IgD-negative memory B cell (primary cell): ENCODE data around the gene UNC13A. TPM values are rescaled to one million over a fixed set of nuclear protein-coding genes. Genes with fewer than 3 reads are reported as not detected.

Source experiments
- H3K27ac Mint-ChIP-seq, 3 donors: one replicate each; pipeline ENCODE4 v1.8.0; 2020 to 2022; ENCODE audit warnings: mild to moderate bottlenecking in 3 of 3, mixed read lengths in 3 of 3, moderate library complexity in 1 of 3
- H3K27me3 Mint-ChIP-seq: one replicate; pipeline ENCODE4 v1.8.0; 2021; ENCODE audit warnings: mixed read lengths
- H3K36me3 Mint-ChIP-seq: one replicate; pipeline ENCODE4 v1.8.0; 2020; ENCODE audit warnings: mild to moderate bottlenecking, mixed read lengths
- H3K4me1 Mint-ChIP-seq, 3 donors: one replicate each; pipeline ENCODE4 v1.8.0; 2020 to 2022; ENCODE audit warnings: mixed read lengths in 3 of 3, mild to moderate bottlenecking in 1 of 3
- H3K4me3 Mint-ChIP-seq, 4 donors: one replicate each; pipeline ENCODE4 v1.8.0; 2020 to 2022; ENCODE audit warnings: mild to moderate bottlenecking in 4 of 4, mixed read lengths in 4 of 4, moderate library complexity in 3 of 4
- H3K9me3 Mint-ChIP-seq, 3 donors: one replicate each; pipeline ENCODE4 v1.8.0; 2020 to 2021; ENCODE audit warnings: mixed read lengths in 3 of 3, mild to moderate bottlenecking in 1 of 3
- polyA plus RNA-seq: library from polyadenylated mRNA; unstranded; fragments of 300-500 nt; fragmentation: Illumina TruSeq; gene quantifications from one replicate; pipeline ENCODE4 v1.2.3, GENCODE V29; 2021

UNC13A gene
- not detected for polyA plus RNA-seq

- peaks cover 60% of the 10 kb centered on the region for H3K27me3 Mint-ChIP-seq
- peak within 1 kb of the TSS in 1 of 3 donors; percentile 89 for H3K27ac Mint-ChIP-seq
- peak within 1 kb of the TSS in 3 of 4 donors; percentile 17 to 71 (median 47) for H3K4me3 Mint-ChIP-seq
- H3K9me3 Mint-ChIP-seq: peaks cover 0 to 7% (median 0%) of the 10 kb centered on the region in 3 donors
- no peaks in the 10 kb centered on the region for H3K36me3 Mint-ChIP-seq
- H3K4me1 Mint-ChIP-seq: peaks cover 0 to 7% (median 6%) of the 10 kb centered on the region in 3 donors
Observed at GRCh38 chr19:17687857-17688784, at the start of gene UNC13A. TSS of gene UNC13A (minus strand) at chr19:17688354. CDS start at chr19:17688199, 155 bp downstream.

- H3K4me3 Mint-ChIP-seq: no peak overlapping the region
- peaks cover 3% of the 10 kb centered on the region for H3K36me3 Mint-ChIP-seq
- no peaks in the 10 kb centered on the region for H3K27me3 Mint-ChIP-seq
- H3K4me1 Mint-ChIP-seq: peaks cover 7 to 13% (median 9%) of the 10 kb centered on the region in 3 donors
- H3K27ac Mint-ChIP-seq: peak overlapping the region in 1 of 3 donors; percentile 13
- no peaks in the 10 kb centered on the region for H3K9me3 Mint-ChIP-seq
Observed at GRCh38 chr19:17737690-17738153, 49.6 kb upstream of the UNC13A start.

- Mint-ChIP-seq H3K36me3 (peaks cover 3% of the 10 kb centered on the region), H3K27ac (no peak overlapping the region)
Observed at GRCh38 chr19:17735410-17735809, 47.3 kb upstream of the UNC13A start.

GRCh38 chr19:17734146-17734545 lies 46.0 kb upstream of the UNC13A start:
- Mint-ChIP-seq H3K27ac (no peak overlapping the region), H3K27me3 (no peaks in the 10 kb centered on the region), H3K9me3 (peaks cover 0 to 2% (median 0%) of the 10 kb centered on the region in 3 donors), H3K36me3 (peaks cover 3% of the 10 kb centered on the region), H3K4me1 (peaks cover 10 to 21% (median 12%) of the 10 kb centered on the region in 3 donors), H3K4me3 (no peak overlapping the region)

More at GRCh38 chr19:17735410-17735809, 47.3 kb upstream of the UNC13A start:
- Mint-ChIP-seq H3K4me3 (no peak overlapping the region), H3K9me3 (peaks cover 0 to 2% (median 0%) of the 10 kb centered on the region in 3 donors), H3K4me1 (peaks cover 14 to 22% (median 15%) of the 10 kb centered on the region in 3 donors), H3K27me3 (no peaks in the 10 kb centered on the region)

- peaks cover 0 to 2% (median 0%) of the 10 kb centered on the region in 3 donors for H3K9me3 Mint-ChIP-seq
- H3K4me1 Mint-ChIP-seq: peaks cover 5 to 14% (median 9%) of the 10 kb centered on the region in 3 donors
- no peaks in the 10 kb centered on the region for H3K27me3 Mint-ChIP-seq
- peaks cover 3% of the 10 kb centered on the region for H3K36me3 Mint-ChIP-seq
- no peak overlapping the region for H3K27ac Mint-ChIP-seq
- no peak overlapping the region for H3K4me3 Mint-ChIP-seq
Observed at GRCh38 chr19:17733127-17733526, 45.0 kb upstream of the UNC13A start.

- Mint-ChIP-seq H3K27me3 (no peaks in the 10 kb centered on the region), H3K4me1 (peaks cover 5 to 14% (median 12%) of the 10 kb centered on the region in 3 donors), H3K36me3 (no peaks in the 10 kb centered on the region), H3K4me3 (no peak overlapping the region), H3K27ac (no peak overlapping the region), H3K9me3 (peaks cover 0 to 2% (median 0%) of the 10 kb centered on the region in 3 donors)
Observed at GRCh38 chr19:17727843-17728242, 39.7 kb upstream of the UNC13A start.

GRCh38 chr19:17726964-17727773 lies 39.0 kb upstream of the UNC13A start:
- H3K27me3 Mint-ChIP-seq: no peaks in the 10 kb centered on the region
- no peaks in the 10 kb centered on the region for H3K36me3 Mint-ChIP-seq
- H3K9me3 Mint-ChIP-seq: peaks cover 0 to 2% (median 0%) of the 10 kb centered on the region in 3 donors
- no peak overlapping the region for H3K4me3 Mint-ChIP-seq
- H3K27ac Mint-ChIP-seq: no peak overlapping the region
- peaks cover 5 to 14% (median 12%) of the 10 kb centered on the region in 3 donors for H3K4me1 Mint-ChIP-seq

- H3K27me3 Mint-ChIP-seq: no peaks in the 10 kb centered on the region
- H3K9me3 Mint-ChIP-seq: peaks cover 0 to under 1% (median 0%) of the 10 kb centered on the region in 3 donors
- no peak overlapping the region for H3K27ac Mint-ChIP-seq
- H3K4me3 Mint-ChIP-seq: no peak overlapping the region
- H3K36me3 Mint-ChIP-seq: no peaks in the 10 kb centered on the region
- H3K4me1 Mint-ChIP-seq: peaks cover 10 to 15% (median 13%) of the 10 kb centered on the region in 3 donors
Observed at GRCh38 chr19:17726136-17726741, 38.1 kb upstream of the UNC13A start.

GRCh38 chr19:17725422-17726078 lies 37.4 kb upstream of the UNC13A start:
- H3K4me3 Mint-ChIP-seq: no peak overlapping the region
- peaks cover 12 to 17% (median 16%) of the 10 kb centered on the region in 3 donors for H3K4me1 Mint-ChIP-seq
- no peaks in the 10 kb centered on the region for H3K9me3 Mint-ChIP-seq
- H3K27ac Mint-ChIP-seq: no peak overlapping the region
- H3K36me3 Mint-ChIP-seq: no peaks in the 10 kb centered on the region
- H3K27me3 Mint-ChIP-seq: no peaks in the 10 kb centered on the region

- Mint-ChIP-seq H3K4me3 (no peak overlapping the region), H3K36me3 (no peaks in the 10 kb centered on the region), H3K27me3 (no peaks in the 10 kb centered on the region), H3K9me3 (no peaks in the 10 kb centered on the region), H3K4me1 (peaks cover 18 to 23% (median 20%) of the 10 kb centered on the region in 3 donors), H3K27ac (peak overlapping the region in 1 of 3 donors; percentile 25)
Observed at GRCh38 chr19:17724655-17725054, 36.5 kb upstream of the UNC13A start.

- no peaks in the 10 kb centered on the region for H3K9me3 Mint-ChIP-seq
- H3K27me3 Mint-ChIP-seq: no peaks in the 10 kb centered on the region
- H3K4me3 Mint-ChIP-seq: no peak overlapping the region
- peaks cover 24 to 25% (median 24%) of the 10 kb centered on the region in 3 donors for H3K4me1 Mint-ChIP-seq
- H3K27ac Mint-ChIP-seq: no peak overlapping the region
- H3K36me3 Mint-ChIP-seq: no peaks in the 10 kb centered on the region
Observed at GRCh38 chr19:17722655-17723240, 34.6 kb upstream of the UNC13A start.

- Mint-ChIP-seq H3K27ac (peak overlapping the region in 1 of 3 donors; percentile 72), H3K36me3 (no peaks in the 10 kb centered on the region), H3K4me1 (peaks cover 28 to 31% (median 30%) of the 10 kb centered on the region in 3 donors), H3K27me3 (no peaks in the 10 kb centered on the region), H3K4me3 (peak overlapping the region; percentile 27 to 91 (median 86)), H3K9me3 (no peaks in the 10 kb centered on the region)
Observed at GRCh38 chr19:17721821-17722220, 33.7 kb upstream of the UNC13A start.

- H3K27ac Mint-ChIP-seq: peak overlapping the region in 1 of 3 donors; percentile 72
- no peaks in the 10 kb centered on the region for H3K27me3 Mint-ChIP-seq
- H3K9me3 Mint-ChIP-seq: no peaks in the 10 kb centered on the region
- H3K36me3 Mint-ChIP-seq: no peaks in the 10 kb centered on the region
- H3K4me3 Mint-ChIP-seq: peak overlapping the region; percentile 82 to 95 (median 90)
- peaks cover 28 to 31% (median 30%) of the 10 kb centered on the region in 3 donors for H3K4me1 Mint-ChIP-seq
Observed at GRCh38 chr19:17721111-17721628, 33.0 kb upstream of the UNC13A start.
